GM12873 (cell line): ENCODE results near the gene VRK3.

Source experiments
- CTCF ChIP-seq: IDR thresholded peaks from 2 replicates; pipeline ENCODE4 v1.5.1; 2012; ENCODE audit warnings: low read depth, mild to moderate bottlenecking, moderate library complexity, low read length, control low read depth; ENCODE audit not compliant: insufficient read depth; ENCODE audit errors: missing control alignments

VRK3 gene

GRCh38 chr19:49938662-49939061 lies 86.5 kb downstream of the VRK3 start:
- no peak for TF ChIP-seq CTCF

GRCh38 chr19:49937750-49938381 lies 87.3 kb downstream of the VRK3 start:
- peak; percentile 96 for TF ChIP-seq CTCF

GRCh38 chr19:49936549-49936948 lies 88.6 kb downstream of the VRK3 start:
- no peak for TF ChIP-seq CTCF

- TF ChIP-seq CTCF: no peak
Observed at GRCh38 chr19:49933643-49934042, 91.5 kb downstream of the VRK3 start.

- TF ChIP-seq CTCF: no peak
Observed at GRCh38 chr19:49932731-49933131, 92.4 kb downstream of the VRK3 start.

GRCh38 chr19:49932041-49932451 lies 93.1 kb downstream of the VRK3 start:
- no peak for TF ChIP-seq CTCF

- TF ChIP-seq CTCF: no peak
Observed at GRCh38 chr19:49931293-49932040, 93.7 kb downstream of the VRK3 start.
